Right lobe of liver (tissue), 4 donors: ENCODE results near the gene RTN4R.

Experiments used
- CTCF ChIP-seq, 4 donors: fragments of 200-600 bp in 3 of 4; fragments of 450-650 bp in 1 of 4; IDR thresholded peaks; one replicate each; pipeline versions ENCODE4 v1.5.1 to v1.8.0; 2016 to 2022; ENCODE audit warnings: antibody characterized with exemption in 4 of 4, mild to moderate bottlenecking in 2 of 4
- POLR2A ChIP-seq: fragments of 450-650 bp; IDR thresholded peaks from one replicate; pipeline ENCODE4 v1.6.1; 2017; ENCODE audit warnings: antibody characterized with exemption, mild to moderate bottlenecking
- donor health status: DM: no; HTN: no; CAD: no.
- donor health status: DM: no; HTN: no; CAD: no.
- donor health status: DM: no; HTN: yes; CAD: no.

- TF ChIP-seq CTCF (IDR thresholded peaks at IDR 0.05) (no peak), POLR2A (no peak)
Observed at GRCh38 chr22:20228939-20229272, 39.2 kb downstream of the RTN4R start.
